Naive B cell (primary cell): Measurements from ENCODE around the gene LTB4R2. TPM values are rescaled to one million over a fixed set of nuclear protein-coding genes. Genes with fewer than 3 reads are reported as not detected.
"Not testable (repeated sequence)": the region's sequence is repeated elsewhere in the genome, so short reads cannot be mapped to it uniquely, and the experiment has no call there.

Experiments
- ATAC-seq, 2 donors: fragments of 150-1000 bp; cut with Tn5 transposase; 2 replicates each; pipeline ENCODE4 v1.10.0; 2021; ENCODE audit warnings: low read depth in 2 of 2, mild to moderate bottlenecking in 2 of 2, moderate library complexity in 2 of 2
- DNase-seq: peaks from one replicate; pipeline ENCODE4 v3.0.0; 2022
- H3K27ac Mint-ChIP-seq, 6 donors: one replicate each; pipeline ENCODE4 v1.8.0; 2020 to 2022; ENCODE audit warnings: mild to moderate bottlenecking in 6 of 6, mixed read lengths in 6 of 6, moderate library complexity in 5 of 6, inconsistent platforms in 2 of 6
- H3K27me3 Mint-ChIP-seq, 3 donors: one replicate each; pipeline ENCODE4 v1.8.0; 2021 to 2022; ENCODE audit warnings: mixed read lengths in 3 of 3, mild to moderate bottlenecking in 1 of 3
- H3K36me3 Mint-ChIP-seq, 2 donors: one replicate each; pipeline ENCODE4 v1.8.0; 2020 to 2022; ENCODE audit warnings: mixed read lengths in 2 of 2, inconsistent platforms in 1 of 2, mild to moderate bottlenecking in 1 of 2
- H3K4me1 Mint-ChIP-seq, 3 donors: one replicate each; pipeline ENCODE4 v1.8.0; 2020 to 2022; ENCODE audit warnings: mixed read lengths in 3 of 3, inconsistent platforms in 1 of 3, mild to moderate bottlenecking in 1 of 3, moderate library complexity in 1 of 3
- H3K4me3 Mint-ChIP-seq, 8 donors: one replicate each; pipeline ENCODE4 v1.8.0; 2020 to 2022; ENCODE audit warnings: mild to moderate bottlenecking in 8 of 8, mixed read lengths in 8 of 8, moderate library complexity in 8 of 8, inconsistent platforms in 2 of 8
- H3K9me3 Mint-ChIP-seq, 7 donors: one replicate each; pipeline ENCODE4 v1.8.0; 2020 to 2022; ENCODE audit warnings: mixed read lengths in 7 of 7, mild to moderate bottlenecking in 5 of 7, inconsistent platforms in 2 of 7, moderate library complexity in 1 of 7
- polyA plus RNA-seq, 6 donors: library from polyadenylated mRNA; unstranded; fragments of 300-500 nt; fragmentation: Illumina TruSeq; gene quantifications; one replicate each; pipeline ENCODE4 v1.2.3, GENCODE V29; 2021; ENCODE audit warnings: low read depth in 6 of 6

LTB4R2 gene
- polyA plus RNA-seq, 6 donors from 2014 or later: 0.28 to 1.2 (median 0.69) TPM

DNA sequence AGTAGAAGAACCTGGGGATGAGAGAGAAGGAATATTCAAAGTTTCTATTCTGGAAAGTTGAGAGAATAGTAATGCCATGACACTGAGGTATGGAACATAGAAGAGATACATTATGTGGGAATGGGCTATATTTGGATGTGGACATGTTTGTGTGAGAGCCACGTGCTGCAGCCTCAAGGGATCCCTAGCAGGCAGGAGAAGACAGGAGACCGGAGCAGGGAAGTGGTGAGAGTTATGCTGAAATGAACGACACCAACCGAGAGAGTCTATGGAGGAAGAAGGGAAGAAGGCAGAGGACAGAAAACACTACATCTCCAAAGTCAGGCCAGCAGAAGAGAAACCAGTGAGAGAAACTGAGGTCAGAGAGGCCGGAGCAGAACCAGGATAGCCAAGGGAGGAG, 39.8 kb downstream of the LTB4R2 start:
- ATAC-seq (no peak), DNase-seq (no peak)
- Mint-ChIP-seq H3K27ac (no peak overlapping the region), H3K9me3 (no peaks in the 10 kb centered on the region), H3K4me3 (no peak overlapping the region), H3K27me3 (peaks cover 35 to 67% (median 64%) of the 10 kb centered on the region in 3 donors), H3K36me3 (no peaks in the 10 kb centered on the region), H3K4me1 (peaks cover 0 to 5% (median 0%) of the 10 kb centered on the region in 3 donors)

DNA sequence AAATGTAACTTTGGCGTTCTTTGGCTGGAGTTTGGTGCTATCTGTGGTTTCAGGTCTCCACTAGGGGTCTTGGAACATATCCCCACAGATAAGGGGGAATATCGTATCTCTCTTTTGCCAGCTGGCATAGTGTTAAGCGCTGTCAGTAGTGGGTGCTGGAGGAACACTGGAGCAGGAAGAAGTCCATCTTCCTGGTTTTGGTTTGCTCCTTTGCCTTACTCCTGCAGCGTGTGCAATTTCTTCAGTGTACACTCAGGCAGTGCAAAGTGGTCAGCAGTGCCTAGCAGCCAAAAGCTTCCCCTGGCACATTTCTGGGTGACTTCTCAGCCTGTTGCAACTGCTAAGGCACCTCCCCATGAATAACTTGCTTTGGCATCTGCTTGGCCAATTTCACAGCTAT, 41.6 kb downstream of the LTB4R2 start:
- Mint-ChIP-seq H3K27ac (peak overlapping the region in 1 of 6 donors; percentile 20), H3K4me3 (no peak overlapping the region), H3K36me3 (no peaks in the 10 kb centered on the region), H3K9me3 (no peaks in the 10 kb centered on the region), H3K4me1 (peaks cover 0 to 5% (median 0%) of the 10 kb centered on the region in 3 donors), H3K27me3 (peaks cover 30 to 55% (median 51%) of the 10 kb centered on the region in 3 donors)
- DNase-seq (no peak), ATAC-seq (no peak)

DNA sequence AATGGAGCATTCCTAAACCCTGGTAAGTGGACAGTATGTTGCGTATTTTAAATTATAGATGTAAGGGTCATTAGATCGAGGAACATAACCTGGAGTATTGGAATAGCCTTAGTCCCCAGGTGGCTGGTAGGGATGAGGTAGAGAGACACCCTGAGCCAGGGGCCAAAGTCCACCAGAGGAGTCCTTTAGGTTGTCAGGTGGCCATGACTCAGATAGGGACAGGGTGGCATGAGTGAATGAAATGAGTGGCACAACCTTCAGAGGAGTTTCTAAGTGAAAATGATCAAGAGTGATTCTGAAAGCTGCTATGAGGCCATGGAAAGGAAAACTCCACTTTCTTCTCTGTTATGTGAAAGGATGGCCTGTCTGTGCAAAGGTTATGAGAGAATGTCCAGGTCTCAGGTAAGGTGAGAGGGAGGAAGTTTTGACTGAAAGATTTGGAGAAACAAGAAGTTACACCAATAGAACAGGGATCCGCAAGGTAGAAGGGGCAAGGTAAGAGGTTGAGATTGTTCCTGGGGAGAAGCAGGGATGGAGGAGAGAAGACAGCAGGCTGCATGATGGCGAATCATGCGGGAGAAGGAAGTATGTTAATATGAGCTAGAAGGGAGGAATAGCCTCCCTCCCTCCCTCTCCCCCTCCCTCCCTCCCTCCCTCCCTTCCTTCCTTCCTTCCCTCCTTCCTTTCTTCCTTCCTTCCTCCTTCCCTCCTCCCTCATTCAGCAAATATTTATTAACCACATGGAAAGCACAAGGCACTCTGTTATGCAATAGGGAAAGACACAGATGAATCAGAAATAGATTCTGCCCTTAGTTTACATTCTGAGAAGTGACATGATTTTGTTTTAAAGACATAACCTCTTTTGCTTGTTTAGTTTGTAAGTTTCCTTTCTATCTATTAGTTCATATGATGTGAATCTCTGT, 43.9 kb downstream of the LTB4R2 start:
- ATAC-seq (no peak), DNase-seq (no peak)
- Mint-ChIP-seq H3K4me3 (no peak overlapping the region), H3K27ac (peak overlapping the region in 1 of 6 donors; percentile 56), H3K9me3 (no peaks in the 10 kb centered on the region), H3K4me1 (peaks cover 0 to 5% (median 0%) of the 10 kb centered on the region in 3 donors), H3K27me3 (peaks cover 33 to 56% (median 55%) of the 10 kb centered on the region in 3 donors), H3K36me3 (no peaks in the 10 kb centered on the region)

DNA sequence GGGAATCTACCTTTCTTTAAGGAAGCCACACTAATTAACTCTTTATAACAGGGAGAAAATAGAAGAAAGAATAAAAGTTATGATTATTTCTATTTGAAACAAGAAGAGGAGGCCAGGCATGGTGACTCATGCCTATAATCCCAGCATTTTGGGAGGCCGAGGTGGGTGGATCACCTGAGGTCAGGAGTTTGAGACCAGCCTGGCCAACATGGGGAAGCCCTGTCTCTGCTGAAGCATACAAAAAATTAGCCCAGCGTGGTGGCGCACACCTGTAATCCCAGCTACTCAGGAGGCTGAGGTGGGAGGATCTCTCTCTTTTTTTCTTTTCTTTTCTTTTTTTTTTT, 44.5 kb downstream of the LTB4R2 start:
- peaks cover 31 to 52% (median 50%) of the 10 kb centered on the region in 3 donors for H3K27me3 Mint-ChIP-seq
- H3K4me1 Mint-ChIP-seq, H3K9me3 Mint-ChIP-seq, H3K36me3 Mint-ChIP-seq, ATAC-seq, H3K4me3 Mint-ChIP-seq, DNase-seq, H3K27ac Mint-ChIP-seq: not testable (repeated sequence)

DNA sequence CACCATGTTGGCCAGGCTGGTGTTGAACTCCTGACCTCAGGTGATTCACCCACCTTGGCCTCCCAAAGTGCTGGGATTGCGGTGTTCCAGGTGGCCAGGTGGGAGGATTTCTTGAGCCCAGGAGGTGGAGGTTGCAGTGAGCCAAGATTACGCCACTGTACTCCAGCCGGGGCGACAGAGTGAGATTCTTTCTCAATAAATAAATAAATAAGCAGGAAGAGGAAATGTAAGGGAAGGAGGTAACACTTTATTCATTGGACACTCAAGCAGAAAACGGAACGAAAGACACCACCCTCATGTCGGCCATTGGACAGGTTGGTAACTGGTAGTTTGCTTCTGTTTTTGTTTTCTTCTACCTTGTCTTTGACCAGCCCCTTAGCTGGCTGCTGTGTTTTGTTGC, 45.1 kb downstream of the LTB4R2 start:
- no peak overlapping the region for H3K27ac Mint-ChIP-seq
- peaks cover 0 to 5% (median 0%) of the 10 kb centered on the region in 3 donors for H3K4me1 Mint-ChIP-seq
- peaks cover 25 to 47% (median 45%) of the 10 kb centered on the region in 3 donors for H3K27me3 Mint-ChIP-seq
- ATAC-seq: no peak
- DNase-seq: no peak
- H3K4me3 Mint-ChIP-seq: no peak overlapping the region
- no peaks in the 10 kb centered on the region for H3K9me3 Mint-ChIP-seq
- H3K36me3 Mint-ChIP-seq: no peaks in the 10 kb centered on the region

DNA sequence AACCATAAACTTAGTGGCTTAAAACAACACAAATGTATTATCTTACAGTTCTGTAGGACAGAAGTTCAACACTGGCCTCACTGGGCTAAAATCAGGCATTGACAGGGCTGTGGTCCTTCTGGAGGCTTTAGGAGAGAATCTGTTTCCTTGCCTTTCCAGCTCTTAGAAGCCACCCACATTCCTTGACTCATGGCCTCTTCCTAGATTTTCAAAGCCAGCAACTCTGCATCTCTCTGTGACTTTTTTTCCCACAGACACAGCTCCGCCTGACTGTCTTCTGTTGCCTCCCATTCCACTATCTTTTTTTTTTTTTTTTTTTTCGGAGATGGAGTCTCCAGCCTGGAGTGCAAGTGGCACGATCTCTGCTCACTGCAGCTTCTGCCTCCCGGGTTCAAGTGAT, 46.3 kb downstream of the LTB4R2 start:
- no peak overlapping the region for H3K27ac Mint-ChIP-seq
- DNase-seq: no peak

DNA sequence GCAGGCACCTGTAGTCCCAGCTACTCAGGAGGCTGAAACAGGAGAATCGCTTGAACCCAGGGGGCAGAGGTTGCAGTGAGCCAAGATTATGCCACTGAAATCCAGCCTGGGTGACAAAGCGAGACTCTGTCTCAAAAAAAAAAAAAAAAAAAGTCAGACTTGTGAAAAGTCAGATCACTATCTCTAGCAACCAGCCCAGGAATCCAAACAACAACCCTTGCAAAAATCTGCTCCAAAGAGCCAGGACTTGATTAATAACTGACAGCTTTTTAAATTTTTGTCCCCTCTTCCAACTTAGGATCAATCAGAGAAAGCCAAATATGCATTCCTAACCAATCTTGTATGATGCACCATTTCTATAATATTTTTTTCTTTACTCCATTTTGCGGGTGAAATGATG, 50.3 kb downstream of the LTB4R2 start:
- no peak overlapping the region for H3K4me3 Mint-ChIP-seq
- H3K27ac Mint-ChIP-seq: no peak overlapping the region
- no peak for ATAC-seq

More for the DNA sequence above, 46.3 kb downstream of the LTB4R2 start:
- Mint-ChIP-seq H3K4me3 (no peak overlapping the region), H3K4me1 (peaks cover 0 to 5% (median 0%) of the 10 kb centered on the region in 3 donors), H3K9me3 (no peaks in the 10 kb centered on the region), H3K27me3 (peaks cover 22 to 50% (median 33%) of the 10 kb centered on the region in 3 donors), H3K36me3 (no peaks in the 10 kb centered on the region)
- ATAC-seq: no peak

DNA sequence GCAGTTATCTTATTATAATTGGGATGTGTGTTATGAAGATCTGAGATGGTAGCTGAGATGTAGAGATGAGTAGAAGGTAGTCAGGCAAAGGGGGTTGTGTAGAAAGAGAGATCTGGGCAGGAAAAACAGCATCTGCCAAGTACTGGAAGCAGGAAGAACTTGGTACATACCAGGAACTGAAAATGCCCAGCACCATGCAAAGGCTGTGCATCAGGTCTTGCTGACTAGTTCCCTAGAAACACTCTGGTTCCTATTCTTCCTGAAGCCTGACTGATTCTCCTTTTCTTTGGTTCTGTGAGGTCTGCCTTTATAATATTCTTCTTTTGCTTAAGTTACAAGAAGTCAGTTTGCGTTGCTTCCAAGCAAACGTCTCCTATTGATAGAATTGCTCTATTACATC, 51.4 kb downstream of the LTB4R2 start:
- Mint-ChIP-seq H3K9me3 (no peaks in the 10 kb centered on the region), H3K4me1 (peaks cover 8 to 14% (median 12%) of the 10 kb centered on the region in 3 donors), H3K27ac (no peak overlapping the region), H3K36me3 (no peaks in the 10 kb centered on the region), H3K4me3 (no peak overlapping the region), H3K27me3 (peaks cover 0 to 38% (median 14%) of the 10 kb centered on the region in 3 donors)
- ATAC-seq (no peak), DNase-seq (no peak)

More for the DNA sequence above, 50.3 kb downstream of the LTB4R2 start:
- Mint-ChIP-seq H3K9me3 (no peaks in the 10 kb centered on the region), H3K36me3 (no peaks in the 10 kb centered on the region), H3K4me1 (peaks cover 0 to 3% (median 3%) of the 10 kb centered on the region in 3 donors), H3K27me3 (peaks cover 0 to 38% (median 10%) of the 10 kb centered on the region in 3 donors)
- DNase-seq: no peak

Other genes with a start within 250 kb of the LTB4R2 start
- gene CPNE6, start 238.6 kb upstream of the LTB4R2 start, polyA plus RNA-seq: 1 to 10 TPM in 1 of 6 donors, not detected in 5; 1.1 TPM
- gene PCK2, start 215.8 kb upstream of the LTB4R2 start, polyA plus RNA-seq: 10 to 100 TPM; 26.5 to 48.0 (median 36.8) TPM
- 100 to 1,000 TPM in 1 of 6 donors, 10 to 100 TPM in 5; 65.8 to 106 (median 78.5) TPM for gene DCAF11, start 195.4 kb upstream of the LTB4R2 start, polyA plus RNA-seq
- 1 to 10 TPM; 2.3 to 8.9 (median 6.4) TPM for gene NRL, start 195.2 kb upstream of the LTB4R2 start, polyA plus RNA-seq
- 1 to 10 TPM in 1 of 6 donors, under 1 TPM in 4, not detected in 1; 0.29 to 1.4 (median 0.53) TPM for gene FITM1, start 179.5 kb upstream of the LTB4R2 start, polyA plus RNA-seq
- gene PSME1, start 173.9 kb upstream of the LTB4R2 start, polyA plus RNA-seq: 100 to 1,000 TPM; 704 to 932 (median 769) TPM
- 10 to 100 TPM in 2 of 6 donors, 1 to 10 TPM in 4; 5.9 to 15.3 (median 9.2) TPM for gene EMC9, start 168.5 kb upstream of the LTB4R2 start, polyA plus RNA-seq
- gene PSME2, start 163.5 kb upstream of the LTB4R2 start, polyA plus RNA-seq: 100 to 1,000 TPM; 257 to 514 (median 294) TPM
- 10 to 100 TPM; 21.0 to 47.2 (median 32.1) TPM for gene RNF31, start 162.6 kb upstream of the LTB4R2 start, polyA plus RNA-seq
- gene IRF9, start 148.9 kb upstream of the LTB4R2 start, polyA plus RNA-seq: 100 to 1,000 TPM in 3 of 6 donors, 10 to 100 TPM in 3; 86.7 to 140 (median 97.2) TPM
- gene REC8, start 138.1 kb upstream of the LTB4R2 start, polyA plus RNA-seq: 1 to 10 TPM; 3.6 to 9.6 (median 6.9) TPM
- 10 to 100 TPM in 5 of 6 donors, 1 to 10 TPM in 1; 5.4 to 19.0 (median 12.6) TPM for gene IPO4, start 121.3 kb upstream of the LTB4R2 start, polyA plus RNA-seq
- gene TM9SF1, start 114.7 kb upstream of the LTB4R2 start, polyA plus RNA-seq: 10 to 100 TPM; 34.5 to 43.9 (median 37.0) TPM
- 1 to 10 TPM in 3 of 6 donors, under 1 TPM in 2, not detected in 1; 0.36 to 1.7 (median 1.4) TPM for gene TSSK4, start 104.4 kb upstream of the LTB4R2 start, polyA plus RNA-seq
- gene CHMP4A, start 96.7 kb upstream of the LTB4R2 start, polyA plus RNA-seq: 100 to 1,000 TPM; 139 to 167 (median 157) TPM
- 10 to 100 TPM; 32.7 to 48.2 (median 37.3) TPM for gene MDP1, start 94.1 kb upstream of the LTB4R2 start, polyA plus RNA-seq
- gene NEDD8, start 77.8 kb upstream of the LTB4R2 start, polyA plus RNA-seq: 100 to 1,000 TPM; 306 to 385 (median 326) TPM
- 100 to 1,000 TPM in 3 of 6 donors, 10 to 100 TPM in 3; 90.3 to 120 (median 99.2) TPM for gene GMPR2, start 77.2 kb upstream of the LTB4R2 start, polyA plus RNA-seq
- gene TINF2, start 67.5 kb upstream of the LTB4R2 start, polyA plus RNA-seq: 100 to 1,000 TPM; 238 to 289 (median 254) TPM
- not detected for gene TGM1, start 47.0 kb upstream of the LTB4R2 start, polyA plus RNA-seq
- gene RABGGTA, start 38.5 kb upstream of the LTB4R2 start, polyA plus RNA-seq: 10 to 100 TPM; 22.2 to 36.2 (median 22.8) TPM
- gene DHRS1, start 10.4 kb upstream of the LTB4R2 start, polyA plus RNA-seq: 10 to 100 TPM; 20.4 to 38.5 (median 29.3) TPM
- gene NOP9, start 10.3 kb upstream of the LTB4R2 start, polyA plus RNA-seq: 1 to 10 TPM in 5 of 6 donors, under 1 TPM in 1; 0.83 to 2.4 (median 1.3) TPM
- 10 to 100 TPM in 1 of 6 donors, 1 to 10 TPM in 5; 4.9 to 10.4 (median 8.1) TPM for gene CIDEB, start 2.2 kb upstream of the LTB4R2 start, polyA plus RNA-seq
- 1 to 10 TPM; 1.4 to 2.4 (median 2.1) TPM for gene LTB4R, start 1.4 kb downstream of the LTB4R2 start, polyA plus RNA-seq
- gene ADCY4, start 24.9 kb downstream of the LTB4R2 start, polyA plus RNA-seq: under 1 TPM in 3 of 6 donors, not detected in 3; 0.29 to 0.53 (median 0.32) TPM
- 10 to 100 TPM in 2 of 6 donors, 1 to 10 TPM in 3, not detected in 1; 7.7 to 12.9 (median 9.3) TPM for gene RIPK3, start 29.9 kb downstream of the LTB4R2 start, polyA plus RNA-seq
- under 1 TPM in 2 of 6 donors, not detected in 4; 0.19 to 0.43 TPM for gene NFATC4, start 58.0 kb downstream of the LTB4R2 start, polyA plus RNA-seq
- under 1 TPM in 2 of 6 donors, not detected in 4; 0.05 to 0.14 TPM for gene NYNRIN, start 88.9 kb downstream of the LTB4R2 start, polyA plus RNA-seq
- gene CBLN3, start 119.5 kb downstream of the LTB4R2 start, polyA plus RNA-seq: 1 to 10 TPM in 5 of 6 donors, under 1 TPM in 1; 0.70 to 2.6 (median 2.1) TPM
- gene KHNYN, start 119.8 kb downstream of the LTB4R2 start, polyA plus RNA-seq: 10 to 100 TPM; 22.8 to 39.8 (median 24.0) TPM
- gene SDR39U1, start 132.6 kb downstream of the LTB4R2 start, polyA plus RNA-seq: 100 to 1,000 TPM in 2 of 6 donors, 10 to 100 TPM in 4; 79.5 to 106 (median 87.5) TPM
- not detected for gene CMA1, start 198.1 kb downstream of the LTB4R2 start, polyA plus RNA-seq